Activated T-cell treated with anti-CD3 and anti-CD28 coated beads, Interleukin-2, amount 50 U/mL, for 24 hours (primary cell): ENCODE results near the gene STK39.

Experiments
- DNase-seq: peaks from one replicate; pipeline ENCODE4 v3.0.0-alpha.2; 2020
- H3K27ac Mint-ChIP-seq: 2 replicates; pipeline ENCODE4 v1.8.0; 2020; ENCODE audit warnings: mild to moderate bottlenecking, mixed read lengths
- H3K27me3 Mint-ChIP-seq: 2 replicates; pipeline ENCODE4 v1.8.0; 2020; ENCODE audit warnings: mixed read lengths
- H3K36me3 Mint-ChIP-seq: 2 replicates; pipeline ENCODE4 v1.8.0; 2020; ENCODE audit warnings: low read depth, mixed read lengths
- H3K4me1 Mint-ChIP-seq: 2 replicates; pipeline ENCODE4 v1.8.0; 2020; ENCODE audit warnings: low read depth, mixed read lengths
- H3K4me3 Mint-ChIP-seq: 2 replicates; pipeline ENCODE4 v1.8.0; 2020; ENCODE audit warnings: mild to moderate bottlenecking, moderate library complexity, mixed read lengths
- H3K9me3 Mint-ChIP-seq: 2 replicates; pipeline ENCODE4 v1.8.0; 2020; ENCODE audit warnings: mixed read lengths

Gene STK39

DNA sequence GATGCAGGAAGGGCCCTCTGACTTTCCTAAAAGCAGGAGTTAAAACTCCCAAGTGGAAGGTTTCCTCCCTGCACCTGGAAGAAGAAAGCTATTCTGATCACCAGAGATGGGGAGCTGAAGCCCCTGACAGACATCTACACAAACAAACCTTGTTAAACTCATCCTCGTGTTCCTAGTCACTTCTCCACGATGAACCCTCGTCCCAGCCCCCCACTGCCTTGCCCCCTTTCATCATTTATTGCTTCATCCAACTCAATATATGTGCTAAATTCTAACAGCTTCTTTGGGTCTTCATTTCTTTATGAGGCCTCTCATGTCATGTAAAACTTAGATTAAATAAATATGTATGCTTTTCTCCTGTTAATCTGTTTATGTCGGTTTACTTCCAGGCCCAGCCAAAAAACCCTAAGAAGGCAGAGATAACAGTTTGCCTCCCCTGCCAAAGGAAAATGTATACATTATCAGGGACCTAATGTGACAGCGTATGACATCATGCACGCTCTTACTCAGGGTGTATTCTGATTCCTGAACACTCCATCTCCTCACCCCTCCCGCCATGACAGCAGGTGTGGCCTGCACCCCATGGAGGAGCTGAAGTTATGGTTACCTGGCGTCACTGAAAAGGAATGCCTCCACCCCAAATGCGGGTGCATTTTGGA is 287.2 kb downstream of the STK39 start:
- Mint-ChIP-seq H3K4me1 (peaks cover under 1% of the 10 kb centered on the region), H3K36me3 (peaks cover 77% of the 10 kb centered on the region), H3K27ac (no peak overlapping the region), H3K27me3 (no peaks in the 10 kb centered on the region), H3K9me3 (no peaks in the 10 kb centered on the region), H3K4me3 (no peak overlapping the region)
- DNase-seq = no peak

DNA sequence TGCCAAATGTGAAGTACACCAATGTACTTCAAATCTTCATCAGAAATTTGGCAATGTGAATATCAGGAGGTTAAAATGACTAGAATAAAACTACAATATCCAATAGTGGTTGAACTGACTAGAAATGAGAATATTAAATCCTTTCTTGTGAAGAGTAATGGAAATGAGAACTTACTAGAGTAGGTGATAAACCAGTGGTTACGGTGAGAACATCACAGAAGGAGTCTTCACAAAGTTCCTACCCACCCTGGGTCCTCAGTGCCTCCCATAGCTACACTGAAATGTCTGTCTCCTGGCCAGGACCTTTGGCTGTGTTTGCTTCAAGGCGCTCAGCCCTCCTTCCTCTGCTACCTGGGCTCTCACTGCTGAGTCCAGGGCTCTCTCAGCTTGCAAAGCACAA is 289.7 kb downstream of the STK39 start:
- DNase-seq = no peak
- H3K27ac Mint-ChIP-seq = no peak overlapping the region
- H3K9me3 Mint-ChIP-seq = no peaks in the 10 kb centered on the region
- no peak overlapping the region for H3K4me3 Mint-ChIP-seq
- no peaks in the 10 kb centered on the region for H3K4me1 Mint-ChIP-seq
- peaks cover 59% of the 10 kb centered on the region for H3K36me3 Mint-ChIP-seq
- H3K27me3 Mint-ChIP-seq = no peaks in the 10 kb centered on the region

- H3K9me3 Mint-ChIP-seq = peaks cover 2% of the 10 kb centered on the region
- DNase-seq = no peak
- H3K36me3 Mint-ChIP-seq = peaks cover 37% of the 10 kb centered on the region
- no peak overlapping the region for H3K27ac Mint-ChIP-seq
- H3K4me1 Mint-ChIP-seq = no peaks in the 10 kb centered on the region
- no peak overlapping the region for H3K4me3 Mint-ChIP-seq
- no peaks in the 10 kb centered on the region for H3K27me3 Mint-ChIP-seq
Observed at GRCh38 chr2:167955264-167955906, 292.0 kb downstream of the STK39 start.

GRCh38 chr2:167954495-167954894 is 292.9 kb downstream of the STK39 start:
- no peaks in the 10 kb centered on the region for H3K27me3 Mint-ChIP-seq
- H3K27ac Mint-ChIP-seq = no peak overlapping the region

GRCh38 chr2:167953776-167954175 is 293.6 kb downstream of the STK39 start:
- H3K27ac Mint-ChIP-seq = no peak overlapping the region
- H3K27me3 Mint-ChIP-seq = no peaks in the 10 kb centered on the region
- H3K4me3 Mint-ChIP-seq = no peak overlapping the region
- peaks cover 26% of the 10 kb centered on the region for H3K36me3 Mint-ChIP-seq
- peaks cover 6% of the 10 kb centered on the region for H3K9me3 Mint-ChIP-seq
- DNase-seq = no peak
- H3K4me1 Mint-ChIP-seq = no peaks in the 10 kb centered on the region

More at GRCh38 chr2:167954495-167954894, 292.9 kb downstream of the STK39 start:
- H3K4me3 Mint-ChIP-seq = no peak overlapping the region
- H3K9me3 Mint-ChIP-seq = peaks cover 5% of the 10 kb centered on the region
- no peaks in the 10 kb centered on the region for H3K4me1 Mint-ChIP-seq
- no peak for DNase-seq
- peaks cover 28% of the 10 kb centered on the region for H3K36me3 Mint-ChIP-seq

DNA sequence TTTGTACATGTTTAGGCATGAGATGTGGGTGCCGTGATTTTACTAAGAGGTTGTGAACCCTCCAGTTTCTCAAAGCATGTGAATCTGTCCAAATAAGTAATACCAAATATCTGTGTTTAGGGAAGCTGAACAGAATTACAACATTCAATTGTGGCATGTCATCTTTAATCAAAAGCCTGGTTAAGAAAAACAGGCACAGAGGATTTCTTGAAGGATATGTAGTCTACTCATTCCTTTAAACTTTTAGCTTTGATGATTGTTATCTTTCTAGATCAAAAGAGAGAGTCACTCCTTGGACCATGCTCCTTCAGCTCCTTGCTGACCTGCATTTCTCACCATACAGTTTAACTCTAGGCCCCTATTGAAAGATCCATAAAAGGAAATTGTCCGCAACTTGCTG is 296.8 kb downstream of the STK39 start:
- Mint-ChIP-seq H3K4me1 (no peaks in the 10 kb centered on the region), H3K27me3 (no peaks in the 10 kb centered on the region), H3K36me3 (peaks cover 8% of the 10 kb centered on the region), H3K4me3 (no peak overlapping the region), H3K9me3 (peaks cover 6% of the 10 kb centered on the region), H3K27ac (no peak overlapping the region)
- DNase-seq = no peak

GRCh38 chr2:167946441-167946841 is 301.0 kb downstream of the STK39 start:
- Mint-ChIP-seq H3K4me3 (no peak overlapping the region), H3K36me3 (no peaks in the 10 kb centered on the region), H3K27ac (no peak overlapping the region), H3K4me1 (no peaks in the 10 kb centered on the region), H3K9me3 (peaks cover 6% of the 10 kb centered on the region), H3K27me3 (peaks cover 3% of the 10 kb centered on the region)
- no peak for DNase-seq

DNA sequence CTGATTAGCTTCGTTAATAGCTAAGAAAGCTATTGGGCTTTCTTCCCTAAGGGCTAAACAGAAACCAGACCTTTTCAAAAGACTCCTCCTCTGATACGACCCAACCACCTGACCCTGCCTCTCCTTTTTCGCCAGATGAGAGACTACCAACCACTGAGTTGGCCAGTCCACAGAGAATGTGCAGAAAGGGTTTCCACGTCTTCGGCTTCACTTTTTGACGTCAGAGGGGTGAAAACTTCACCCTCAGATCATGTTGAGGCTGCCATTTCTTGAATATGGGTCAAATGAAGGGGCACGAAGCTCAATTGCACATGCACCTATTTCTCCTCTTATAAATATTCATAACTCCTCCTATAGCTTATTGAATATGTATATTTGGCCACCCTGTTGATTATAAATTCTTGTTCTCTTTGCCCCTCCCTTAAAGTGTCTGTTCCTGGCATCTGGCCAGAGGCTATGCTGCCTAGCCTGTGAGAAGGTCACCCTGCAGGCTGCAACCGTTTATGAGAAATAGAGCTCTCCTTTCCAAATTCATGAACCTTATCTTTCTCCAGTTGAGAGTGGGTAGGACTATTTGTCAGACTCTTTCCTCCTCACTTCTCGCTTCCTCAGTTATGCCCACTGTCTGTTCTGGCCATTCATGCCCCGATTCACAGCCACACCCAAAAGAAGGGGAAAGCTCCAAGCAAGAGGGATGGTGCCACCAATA is 301.6 kb downstream of the STK39 start:
- Mint-ChIP-seq H3K9me3 (peaks cover 4% of the 10 kb centered on the region), H3K27ac (no peak overlapping the region), H3K27me3 (peaks cover 5% of the 10 kb centered on the region), H3K36me3 (no peaks in the 10 kb centered on the region), H3K4me1 (no peaks in the 10 kb centered on the region), H3K4me3 (no peak overlapping the region)
- DNase-seq = no peak

GRCh38 chr2:167944825-167945659 is 302.4 kb downstream of the STK39 start:
- no peak for DNase-seq
- Mint-ChIP-seq H3K9me3 (peaks cover 4% of the 10 kb centered on the region), H3K36me3 (no peaks in the 10 kb centered on the region), H3K4me1 (no peaks in the 10 kb centered on the region), H3K27ac (no peak overlapping the region), H3K27me3 (peaks cover 11% of the 10 kb centered on the region), H3K4me3 (no peak overlapping the region)

DNA sequence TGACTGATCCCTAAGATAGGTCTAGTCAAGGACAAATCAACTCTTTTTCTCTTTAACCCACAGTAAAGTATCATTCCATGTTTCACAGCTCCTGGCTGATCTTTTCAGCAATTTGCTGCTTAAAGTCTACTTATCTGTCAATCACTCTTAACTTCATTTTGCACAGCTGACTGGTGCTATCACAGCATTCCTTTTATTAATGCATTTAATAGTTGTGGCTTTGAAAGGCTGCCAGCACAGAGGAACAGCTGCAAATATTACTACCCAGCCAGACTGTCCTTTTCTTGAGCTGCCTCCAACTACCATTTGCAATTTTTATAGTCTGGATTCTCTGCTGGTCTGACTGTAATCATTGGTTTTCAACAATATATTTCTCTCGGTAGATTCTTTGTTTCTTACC is 303.5 kb downstream of the STK39 start:
- no peak overlapping the region for H3K27ac Mint-ChIP-seq
- no peaks in the 10 kb centered on the region for H3K4me1 Mint-ChIP-seq
- no peak for DNase-seq

DNA sequence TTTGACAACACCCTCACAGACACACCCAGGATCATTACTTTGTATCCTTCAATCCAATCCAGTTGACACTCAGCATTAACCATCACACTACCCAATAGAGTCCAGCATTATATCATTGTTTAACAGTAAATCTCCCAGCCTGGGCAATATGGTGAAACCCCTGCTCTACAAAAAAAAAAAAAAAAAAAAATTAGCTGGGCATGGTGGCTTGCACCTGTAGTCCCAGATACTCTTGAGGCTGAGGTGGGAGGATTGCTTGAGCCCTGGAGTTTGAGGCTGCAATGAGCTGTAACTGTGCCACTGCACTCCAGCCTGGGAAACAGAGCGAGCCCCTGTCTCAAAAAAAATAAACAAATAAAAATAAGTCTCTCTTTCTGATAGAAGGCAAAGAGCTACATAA is 304.0 kb downstream of the STK39 start:
- DNase-seq = no peak
- H3K9me3 Mint-ChIP-seq = no peaks in the 10 kb centered on the region
- peaks cover 19% of the 10 kb centered on the region for H3K27me3 Mint-ChIP-seq
- no peaks in the 10 kb centered on the region for H3K36me3 Mint-ChIP-seq
- no peak overlapping the region for H3K4me3 Mint-ChIP-seq
- no peak overlapping the region for H3K27ac Mint-ChIP-seq
- H3K4me1 Mint-ChIP-seq = no peaks in the 10 kb centered on the region

More for the DNA sequence above, 303.5 kb downstream of the STK39 start:
- Mint-ChIP-seq H3K36me3 (no peaks in the 10 kb centered on the region), H3K9me3 (no peaks in the 10 kb centered on the region), H3K27me3 (peaks cover 16% of the 10 kb centered on the region), H3K4me3 (no peak overlapping the region)

DNA sequence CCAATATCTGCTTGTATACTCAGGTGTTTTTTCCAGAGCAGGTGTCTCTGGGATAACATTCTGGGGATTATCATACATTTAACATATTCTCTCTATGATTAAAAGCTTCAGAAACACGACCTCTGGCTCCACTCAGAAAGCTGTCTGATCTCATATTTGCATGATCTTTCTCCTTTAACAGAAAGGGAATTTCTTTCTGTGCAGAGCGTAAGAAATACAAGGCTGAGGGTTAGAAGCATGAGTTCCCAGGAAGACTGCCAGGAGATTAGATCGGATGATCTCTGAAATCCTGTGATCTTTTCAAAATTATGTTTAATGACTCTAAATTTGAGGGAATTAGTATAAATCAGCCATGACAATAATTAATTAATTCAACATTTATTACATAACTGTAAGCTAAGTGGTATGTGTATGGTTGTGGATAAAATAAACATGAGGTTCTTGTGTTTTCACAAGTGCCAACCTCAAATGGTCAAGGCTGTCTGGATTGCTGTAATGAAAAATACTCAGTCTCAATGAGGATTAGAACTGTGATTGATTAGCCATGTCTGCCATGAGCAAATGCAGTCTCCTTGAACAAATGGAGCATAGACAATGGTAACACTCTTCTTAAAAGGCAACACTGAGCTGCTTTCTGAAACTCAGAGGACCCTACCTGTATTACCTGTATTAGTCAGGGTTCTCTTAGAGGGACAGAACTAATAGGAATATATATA is 304.9 kb downstream of the STK39 start:
- Mint-ChIP-seq H3K4me1 (no peaks in the 10 kb centered on the region), H3K4me3 (no peak overlapping the region), H3K36me3 (no peaks in the 10 kb centered on the region), H3K9me3 (no peaks in the 10 kb centered on the region), H3K27ac (no peak overlapping the region), H3K27me3 (peaks cover 19% of the 10 kb centered on the region)
- no peak for DNase-seq

GRCh38 chr2:167941604-167942003 is 305.8 kb downstream of the STK39 start:
- no peak for DNase-seq
- Mint-ChIP-seq H3K4me1 (no peaks in the 10 kb centered on the region), H3K9me3 (no peaks in the 10 kb centered on the region), H3K27me3 (peaks cover 19% of the 10 kb centered on the region), H3K4me3 (no peak overlapping the region), H3K36me3 (no peaks in the 10 kb centered on the region), H3K27ac (no peak overlapping the region)
